Ascending aorta (tissue), 2 donors: ENCODE data around the gene ARL3. TPM values are rescaled to one million over a fixed set of nuclear protein-coding genes. Genes with fewer than 3 reads are reported as not detected.
A peak's percentile ranks its signal among the peaks of the same experiment; 100 is the strongest.

Experiments used
- DNase-seq, 2 donors: peaks; one replicate each; pipeline ENCODE4 v3.0.0-alpha.2; 2019; ENCODE audit warnings: low spot score in 2 of 2
- H3K27ac ChIP-seq, 2 donors: fragments of 200-600 bp; sonication (generic); one replicate each; pipeline ENCODE4 v1.5.1; 2016 to 2017; ENCODE audit warnings: mild to moderate bottlenecking in 1 of 2
- H3K27me3 ChIP-seq: fragments of 200-600 bp; sonication (generic); one replicate; pipeline ENCODE4 v1.5.1; 2017
- H3K36me3 ChIP-seq, 2 donors: fragments of 200-600 bp; sonication (generic); one replicate each; pipeline ENCODE4 v1.5.1; 2016
- H3K4me1 ChIP-seq, 2 donors: fragments of 200-600 bp; sonication (generic); one replicate each; pipeline ENCODE4 v1.5.1; 2016 to 2017; ENCODE audit warnings: mild to moderate bottlenecking in 1 of 2
- H3K4me3 ChIP-seq, 2 donors: fragments of 200-600 bp; sonication (generic); one replicate each; pipeline ENCODE4 v1.5.1; 2016 to 2017; ENCODE audit warnings: mild to moderate bottlenecking in 1 of 2
- H3K9me3 ChIP-seq, 2 donors: fragments of 200-600 bp; sonication (generic); one replicate each; pipeline ENCODE4 v1.5.1; 2016
- intact Hi-C: fragments of 100-400 bp; cut with DNase I; formaldehyde crosslinking; loops from one replicate; pipeline ENCODE4 v1.15.1; 2023
- total RNA-seq: library from RNA; depleted of rRNA; stranded (reverse); fragments of >200 nt; gene quantifications from one replicate; pipeline ENCODE4 v1.1.0, GENCODE V29; 2016
- TF ChIP-seq, protein P1 (sequence below), 3 experiments: fragments of 200-600 bp in 2 of 3; fragments of 450-650 bp in 1 of 3; sonication (generic) in 2 of 3; IDR thresholded peaks; one replicate each; pipeline ENCODE4 v1.5.1; 2016 to 2019; ENCODE audit warnings: antibody characterized with exemption in 3 of 3, mild to moderate bottlenecking in 1 of 3, moderate library complexity in 1 of 3

ARL3 gene
- total RNA-seq, 1 donor from 2014 or later, result 2.0 TPM

DNA sequence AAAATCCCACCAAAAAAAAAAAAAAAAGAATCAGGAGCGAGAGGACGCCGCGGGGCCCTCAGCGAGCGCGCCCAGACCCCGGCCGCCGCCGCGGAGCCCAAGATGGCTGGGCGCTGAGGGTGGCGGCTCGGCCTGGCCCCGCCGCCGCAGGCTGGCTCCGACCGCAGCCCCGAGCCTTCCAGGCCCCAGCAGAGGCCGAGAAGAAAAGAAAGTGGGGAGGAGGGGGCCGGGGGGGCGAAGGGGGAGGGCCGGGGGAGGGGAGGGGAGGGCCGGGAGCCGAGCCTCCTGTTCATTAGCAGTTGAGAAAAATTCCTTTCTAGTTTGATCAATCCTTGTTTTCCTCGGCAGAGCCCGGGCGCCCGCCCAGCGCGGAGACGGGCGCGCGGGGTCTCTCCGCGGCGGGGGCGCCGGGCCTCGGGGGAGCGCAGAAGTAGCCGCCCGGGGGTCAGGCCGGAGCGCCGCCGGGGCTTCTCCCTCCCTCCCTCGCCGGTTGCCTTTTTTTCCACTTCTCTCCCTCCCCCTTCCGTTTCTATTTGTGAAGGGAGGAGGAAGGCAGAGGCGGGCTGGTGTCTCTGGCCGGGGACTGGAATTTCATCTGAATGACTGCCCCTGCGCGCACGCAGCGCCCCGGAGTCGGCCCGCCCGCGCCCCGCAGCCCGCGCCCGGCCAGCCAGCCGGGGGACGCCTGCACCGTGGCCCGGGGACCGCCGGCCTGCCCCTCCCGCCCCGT lies 70.7 kb downstream of the ARL3 start:
- H3K27me3 ChIP-seq, result no peaks in the 10 kb centered on the region
- H3K4me1 ChIP-seq, result peaks cover 15 to 22% of the 10 kb centered on the region in 2 donors
- intact Hi-C loops, result loop anchor here (1.0 to 10.0 kb wide), 4 partner anchors 41 to 1639 kb away; partner anchors contain the start of gene ACTR1A
- TF ChIP-seq, protein P1, sequence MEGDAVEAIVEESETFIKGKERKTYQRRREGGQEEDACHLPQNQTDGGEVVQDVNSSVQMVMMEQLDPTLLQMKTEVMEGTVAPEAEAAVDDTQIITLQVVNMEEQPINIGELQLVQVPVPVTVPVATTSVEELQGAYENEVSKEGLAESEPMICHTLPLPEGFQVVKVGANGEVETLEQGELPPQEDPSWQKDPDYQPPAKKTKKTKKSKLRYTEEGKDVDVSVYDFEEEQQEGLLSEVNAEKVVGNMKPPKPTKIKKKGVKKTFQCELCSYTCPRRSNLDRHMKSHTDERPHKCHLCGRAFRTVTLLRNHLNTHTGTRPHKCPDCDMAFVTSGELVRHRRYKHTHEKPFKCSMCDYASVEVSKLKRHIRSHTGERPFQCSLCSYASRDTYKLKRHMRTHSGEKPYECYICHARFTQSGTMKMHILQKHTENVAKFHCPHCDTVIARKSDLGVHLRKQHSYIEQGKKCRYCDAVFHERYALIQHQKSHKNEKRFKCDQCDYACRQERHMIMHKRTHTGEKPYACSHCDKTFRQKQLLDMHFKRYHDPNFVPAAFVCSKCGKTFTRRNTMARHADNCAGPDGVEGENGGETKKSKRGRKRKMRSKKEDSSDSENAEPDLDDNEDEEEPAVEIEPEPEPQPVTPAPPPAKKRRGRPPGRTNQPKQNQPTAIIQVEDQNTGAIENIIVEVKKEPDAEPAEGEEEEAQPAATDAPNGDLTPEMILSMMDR (IDR thresholded peaks at IDR 0.05), result no peak
- peak overlapping the region; percentile 97 for H3K4me3 ChIP-seq
- H3K9me3 ChIP-seq, result no peaks in the 10 kb centered on the region
- H3K36me3 ChIP-seq, result no peaks in the 10 kb centered on the region
- H3K27ac ChIP-seq, result peak overlapping the region; percentile 98
- DNase-seq, result peak in 1 of 2 donors; percentile 85

DNA sequence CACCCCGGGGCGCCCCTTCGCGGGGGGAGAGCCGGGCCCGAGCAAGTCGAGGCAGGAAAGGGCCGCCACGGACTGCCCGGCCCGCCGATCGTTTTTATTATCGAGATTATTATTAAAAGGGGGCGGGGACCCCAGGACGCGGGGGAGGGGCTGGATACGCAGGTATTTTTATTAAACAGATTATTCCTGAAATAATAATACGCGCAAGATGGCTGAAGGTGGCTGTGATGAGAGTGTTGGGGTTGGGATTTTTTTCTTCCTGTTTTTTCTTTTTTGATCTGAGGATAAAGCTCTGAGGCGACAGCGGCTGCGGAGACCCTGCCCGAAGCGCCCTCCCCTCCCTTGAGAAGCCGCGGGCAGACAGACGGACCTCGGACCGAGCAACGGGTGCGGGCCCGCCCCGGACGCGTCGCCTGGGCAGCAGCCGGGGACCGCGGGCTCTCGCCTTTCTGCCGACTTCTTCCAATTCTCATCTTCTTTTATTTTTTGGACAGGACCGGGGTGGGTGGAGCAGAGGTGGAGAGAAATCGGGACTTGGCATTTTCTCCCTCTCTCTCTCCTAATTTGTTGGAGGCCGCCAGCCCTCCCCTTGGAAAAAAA lies 71.4 kb downstream of the ARL3 start:
- H3K4me1 ChIP-seq, result peaks cover 8 to 15% of the 10 kb centered on the region in 2 donors
- intact Hi-C loops, result loop anchor here (10.0 kb wide), 2 partner anchors 142 to 1638 kb away; no protein-coding TSS in a partner anchor
- TF ChIP-seq, protein P1 (IDR thresholded peaks at IDR 0.05), result no peak
- peak overlapping the region; percentile 98 for H3K27ac ChIP-seq
- no peaks in the 10 kb centered on the region for H3K9me3 ChIP-seq
- DNase-seq, result peak in 1 of 2 donors; percentile 80
- H3K36me3 ChIP-seq, result no peaks in the 10 kb centered on the region
- H3K4me3 ChIP-seq, result peak overlapping the region; percentile 97
- H3K27me3 ChIP-seq, result no peaks in the 10 kb centered on the region

DNA sequence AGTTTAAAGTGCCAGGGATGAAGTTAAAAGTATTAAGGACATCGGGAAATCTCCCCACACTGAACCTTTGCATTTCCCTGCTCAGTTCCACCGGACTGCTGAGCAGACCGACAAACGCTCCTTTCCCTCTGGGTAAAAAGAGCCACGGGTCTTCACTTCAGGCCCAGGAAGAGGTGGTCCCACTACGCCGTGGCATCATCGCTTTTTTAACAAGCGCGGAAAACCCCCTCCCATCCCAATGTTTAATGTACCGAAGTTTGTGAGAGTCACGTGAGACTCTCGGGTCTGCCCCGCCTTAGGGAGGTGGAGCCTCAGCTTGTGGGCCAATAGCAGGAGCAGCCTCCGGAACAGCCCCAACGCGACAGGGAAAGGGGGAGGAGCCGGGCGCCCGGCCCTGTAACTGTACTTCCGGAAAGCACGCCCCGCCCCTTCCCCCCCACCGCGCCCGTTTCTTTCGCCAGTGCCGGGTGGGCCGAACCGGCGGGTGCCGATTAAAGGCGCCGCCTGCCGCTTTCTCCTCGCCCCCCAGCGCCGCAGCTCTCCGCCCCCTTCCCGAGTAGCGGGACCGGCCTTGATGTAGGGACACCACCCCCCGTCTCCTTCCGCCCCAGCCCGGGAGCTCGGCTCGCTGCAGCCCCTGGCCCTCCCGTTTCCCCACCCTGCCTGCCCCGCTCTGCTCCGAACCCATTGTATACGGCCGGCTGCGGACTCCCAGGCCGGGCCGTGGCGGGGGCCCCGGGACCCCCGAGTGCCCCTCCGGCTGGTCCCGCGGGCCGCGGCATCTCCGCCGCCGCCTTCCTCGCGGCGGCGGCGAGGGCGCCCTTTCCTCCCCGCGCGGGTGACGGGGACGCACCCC lies 72.1 kb downstream of the ARL3 start:
- Histone ChIP-seq H3K4me1 (peaks cover 6 to 8% of the 10 kb centered on the region in 2 donors), H3K27ac (peak overlapping the region; percentile 98), H3K4me3 (peak overlapping the region; percentile 97), H3K36me3 (no peaks in the 10 kb centered on the region), H3K27me3 (no peaks in the 10 kb centered on the region), H3K9me3 (no peaks in the 10 kb centered on the region)
- intact Hi-C loops, result loop anchor here (10.0 kb wide), 2 partner anchors 143 to 1637 kb away; no protein-coding TSS in a partner anchor
- TF ChIP-seq, protein P1 (IDR thresholded peaks at IDR 0.05), result no peak
- DNase-seq, result peak; percentile 96 to 99

DNA sequence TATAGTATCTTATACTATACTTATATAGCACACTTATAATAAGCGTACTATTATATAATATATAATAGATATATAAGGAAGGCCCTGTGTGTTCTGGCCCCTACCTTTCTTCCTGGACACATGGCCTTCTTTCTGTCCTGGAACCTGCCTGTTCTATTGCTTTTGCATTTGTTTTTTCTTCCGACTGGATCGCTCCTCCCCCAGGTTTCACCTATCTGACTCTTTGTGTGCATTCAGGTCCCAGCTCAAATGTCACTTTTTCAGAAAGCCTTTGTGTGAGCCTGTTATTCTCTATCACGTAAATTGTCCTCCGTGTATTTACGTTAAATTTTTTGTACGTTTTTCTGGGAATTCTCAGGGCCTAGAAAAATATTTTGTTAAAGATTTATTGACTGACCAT lies 72.8 kb downstream of the ARL3 start:
- Histone ChIP-seq H3K27ac (peak overlapping the region; percentile 98), H3K4me3 (peak overlapping the region; percentile 97), H3K27me3 (no peaks in the 10 kb centered on the region), H3K4me1 (peaks cover 0 to 4% of the 10 kb centered on the region in 2 donors), H3K36me3 (no peaks in the 10 kb centered on the region), H3K9me3 (no peaks in the 10 kb centered on the region)
- intact Hi-C loops, result loop anchor here (10.0 kb wide), 2 partner anchors 143 to 1637 kb away; no protein-coding TSS in a partner anchor
- DNase-seq, result no peak
- TF ChIP-seq, protein P1 (IDR thresholded peaks at IDR 0.05), result no peak

DNA sequence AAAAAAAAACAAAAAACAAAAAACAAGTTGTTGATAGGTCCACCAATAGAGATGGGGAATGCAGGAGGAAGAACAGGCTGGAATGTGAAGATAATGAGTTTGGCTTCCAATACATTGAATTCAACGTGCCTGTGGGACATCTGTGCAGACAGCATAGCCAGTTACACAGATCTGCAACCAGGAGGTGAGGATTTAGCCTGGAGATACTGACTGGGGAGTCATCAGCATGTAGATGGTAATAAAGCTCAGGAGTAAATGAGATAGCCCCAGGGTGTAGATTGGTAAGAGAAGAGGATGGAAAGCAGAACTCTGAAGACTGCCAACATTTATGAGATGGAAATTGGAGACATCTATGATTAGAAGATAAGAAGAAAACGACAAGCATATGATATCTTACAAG lies 74.7 kb downstream of the ARL3 start:
- Histone ChIP-seq H3K9me3 (no peaks in the 10 kb centered on the region), H3K36me3 (no peaks in the 10 kb centered on the region), H3K4me1 (peaks cover 3 to 8% of the 10 kb centered on the region in 2 donors), H3K4me3 (no peak overlapping the region), H3K27ac (peak overlapping the region in 1 of 2 donors; percentile 11), H3K27me3 (no peaks in the 10 kb centered on the region)
- DNase-seq, result no peak
- TF ChIP-seq, protein P1 (IDR thresholded peaks at IDR 0.05), result no peak
- intact Hi-C loops, result no loop called here
